ENCODE data around the gene CDC14A.
"Not testable (repeated sequence)": the region's sequence is repeated elsewhere in the genome, so short reads cannot be mapped to it uniquely, and the experiment has no call there.

Gene CDC14A

GRCh38 chr1:100321506-100321905 is 30.8 kb upstream of the CDC14A start:
- POLR2A ChIA-PET, result no interaction called here
- DNase-seq (ENCODE audit: extremely low spot score), result no peak
- CTCF ChIA-PET, result interaction anchor here (1.2 to 1.7 kb wide), 3 partner anchors 9 to 25 kb away, joined by 3 to 5 read pairs (median 5); no protein-coding TSS in a partner anchor
- no peak for TF ChIP-seq CTCF (IDR thresholded peaks at IDR 0.05; ENCODE audit: control extremely low read depth, extremely low read depth, low read depth, missing control alignments)

- ChIA-PET CTCF (interaction anchor here (1.2 to 1.7 kb wide), 3 partner anchors 11 to 24 kb away, joined by 3 to 5 read pairs (median 5); no protein-coding TSS in a partner anchor), POLR2A (no interaction called here)
- DNase-seq (ENCODE audit: extremely low spot score), result no peak
- no peak for TF ChIP-seq CTCF (IDR thresholded peaks at IDR 0.05; ENCODE audit: control extremely low read depth, extremely low read depth, low read depth, missing control alignments)
Observed at GRCh38 chr1:100322436-100323211, 29.7 kb upstream of the CDC14A start.

GRCh38 chr1:100323419-100324106 is 28.7 kb upstream of the CDC14A start:
- CTCF ChIA-PET, result interaction anchor here (1.6 kb wide), 2 partner anchors 12 to 136 kb away, joined by 3 to 4 read pairs; no protein-coding TSS in a partner anchor
- no peak for TF ChIP-seq CTCF (IDR thresholded peaks at IDR 0.05; ENCODE audit: control extremely low read depth, extremely low read depth, low read depth, missing control alignments)
- POLR2A ChIA-PET, result no interaction called here
- no peak for DNase-seq (ENCODE audit: extremely low spot score)

- POLR2A ChIA-PET, result interaction anchor here (0.7 kb wide), 1 partner anchor 218 kb away, joined by 4 read pairs; no protein-coding TSS in a partner anchor
- no peak for DNase-seq (ENCODE audit: extremely low spot score)
- no peak for TF ChIP-seq CTCF (IDR thresholded peaks at IDR 0.05; ENCODE audit: control extremely low read depth, extremely low read depth, low read depth, missing control alignments)
- CTCF ChIA-PET, result interaction anchor here (1.2 to 1.6 kb wide), 2 partner anchors 25 to 134 kb away, joined by 3 to 4 read pairs; no protein-coding TSS in a partner anchor
Observed at GRCh38 chr1:100325415-100326324, 26.6 kb upstream of the CDC14A start.

- ChIA-PET POLR2A (interaction anchor here (0.7 kb wide), 1 partner anchor 217 kb away, joined by 4 read pairs; no protein-coding TSS in a partner anchor), CTCF (interaction anchor here (1.1 kb wide), 1 partner anchor 16 kb away, joined by 5 read pairs; no protein-coding TSS in a partner anchor)
- not testable (repeated sequence) for DNase-seq (ENCODE audit: extremely low spot score)
Observed at GRCh38 chr1:100326325-100326670, 26.0 kb upstream of the CDC14A start.

- POLR2A ChIA-PET, result no interaction called here
- CTCF ChIA-PET, result interaction anchor here (1.1 kb wide), 1 partner anchor 24 kb away, joined by 3 read pairs; no protein-coding TSS in a partner anchor
- no peak for DNase-seq (ENCODE audit: extremely low spot score)
- TF ChIP-seq CTCF (IDR thresholded peaks at IDR 0.05; ENCODE audit: control extremely low read depth, extremely low read depth, low read depth, missing control alignments), result no peak
Observed at GRCh38 chr1:100328133-100328532, 24.2 kb upstream of the CDC14A start.

GRCh38 chr1:100331146-100331545 is 21.2 kb upstream of the CDC14A start:
- DNase-seq (ENCODE audit: extremely low spot score); CTCF ChIA-PET; POLR2A ChIA-PET: not testable (repeated sequence)
